OCI-LY3 (cell line): ENCODE measurements around the gene C1orf116.

Experiments
- EZH2phosphoT487 ChIP-seq: fragments of 200-600 bp; shearing (Covaris generic); IDR thresholded peaks from 2 replicates; pipeline ENCODE4 v1.6.1; 2018; ENCODE audit warnings: antibody characterized with exemption, mixed run types, low read depth
- TF ChIP-seq, protein P1 (sequence below): fragments of 200-600, 300-600 bp; sonication (generic); IDR thresholded peaks from 2 replicates; pipeline ENCODE4 v1.5.1; 2014; ENCODE audit warnings: antibody characterized with exemption, low read length, low read depth

DNA sequence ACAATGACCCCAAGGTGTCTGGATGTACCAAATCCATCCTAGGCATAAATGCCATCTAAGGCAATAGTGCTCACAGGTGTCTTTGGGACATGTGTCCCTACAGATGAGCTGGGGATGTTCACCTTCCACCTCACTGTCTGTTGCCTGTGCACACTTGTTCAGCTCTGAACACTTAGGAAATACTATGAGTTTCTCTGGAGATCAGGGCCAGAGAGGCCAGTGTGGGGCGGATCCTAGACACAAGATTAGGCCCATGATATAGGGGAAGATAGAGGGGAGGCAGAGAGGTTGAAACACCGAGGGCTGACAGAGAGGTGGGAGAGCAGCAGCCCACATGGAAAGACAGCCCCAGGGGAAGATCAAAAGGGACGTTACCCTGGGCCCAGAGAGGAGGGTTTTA, 25.6 kb downstream of the C1orf116 start:
- TF ChIP-seq, protein P1, sequence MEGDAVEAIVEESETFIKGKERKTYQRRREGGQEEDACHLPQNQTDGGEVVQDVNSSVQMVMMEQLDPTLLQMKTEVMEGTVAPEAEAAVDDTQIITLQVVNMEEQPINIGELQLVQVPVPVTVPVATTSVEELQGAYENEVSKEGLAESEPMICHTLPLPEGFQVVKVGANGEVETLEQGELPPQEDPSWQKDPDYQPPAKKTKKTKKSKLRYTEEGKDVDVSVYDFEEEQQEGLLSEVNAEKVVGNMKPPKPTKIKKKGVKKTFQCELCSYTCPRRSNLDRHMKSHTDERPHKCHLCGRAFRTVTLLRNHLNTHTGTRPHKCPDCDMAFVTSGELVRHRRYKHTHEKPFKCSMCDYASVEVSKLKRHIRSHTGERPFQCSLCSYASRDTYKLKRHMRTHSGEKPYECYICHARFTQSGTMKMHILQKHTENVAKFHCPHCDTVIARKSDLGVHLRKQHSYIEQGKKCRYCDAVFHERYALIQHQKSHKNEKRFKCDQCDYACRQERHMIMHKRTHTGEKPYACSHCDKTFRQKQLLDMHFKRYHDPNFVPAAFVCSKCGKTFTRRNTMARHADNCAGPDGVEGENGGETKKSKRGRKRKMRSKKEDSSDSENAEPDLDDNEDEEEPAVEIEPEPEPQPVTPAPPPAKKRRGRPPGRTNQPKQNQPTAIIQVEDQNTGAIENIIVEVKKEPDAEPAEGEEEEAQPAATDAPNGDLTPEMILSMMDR, result no peak
- no peak for TF ChIP-seq EZH2phosphoT487
